ENCODE results near the gene ABHD17C.

GRCh38 chr15:80745888-80746287 lies 50.8 kb downstream of the ABHD17C start:
- TF ChIP-seq POLR2A (IDR thresholded peaks at IDR 0.05) (no peak), POLR2AphosphoS5 (IDR thresholded peaks at IDR 0.05) (no peak)
- TF ChIP-seq, protein P1, sequence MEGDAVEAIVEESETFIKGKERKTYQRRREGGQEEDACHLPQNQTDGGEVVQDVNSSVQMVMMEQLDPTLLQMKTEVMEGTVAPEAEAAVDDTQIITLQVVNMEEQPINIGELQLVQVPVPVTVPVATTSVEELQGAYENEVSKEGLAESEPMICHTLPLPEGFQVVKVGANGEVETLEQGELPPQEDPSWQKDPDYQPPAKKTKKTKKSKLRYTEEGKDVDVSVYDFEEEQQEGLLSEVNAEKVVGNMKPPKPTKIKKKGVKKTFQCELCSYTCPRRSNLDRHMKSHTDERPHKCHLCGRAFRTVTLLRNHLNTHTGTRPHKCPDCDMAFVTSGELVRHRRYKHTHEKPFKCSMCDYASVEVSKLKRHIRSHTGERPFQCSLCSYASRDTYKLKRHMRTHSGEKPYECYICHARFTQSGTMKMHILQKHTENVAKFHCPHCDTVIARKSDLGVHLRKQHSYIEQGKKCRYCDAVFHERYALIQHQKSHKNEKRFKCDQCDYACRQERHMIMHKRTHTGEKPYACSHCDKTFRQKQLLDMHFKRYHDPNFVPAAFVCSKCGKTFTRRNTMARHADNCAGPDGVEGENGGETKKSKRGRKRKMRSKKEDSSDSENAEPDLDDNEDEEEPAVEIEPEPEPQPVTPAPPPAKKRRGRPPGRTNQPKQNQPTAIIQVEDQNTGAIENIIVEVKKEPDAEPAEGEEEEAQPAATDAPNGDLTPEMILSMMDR (IDR thresholded peaks at IDR 0.05), result no peak
